Measurements from ENCODE around the gene MAP2K7.
A peak's percentile ranks its signal among the peaks of the same experiment; 100 is the strongest.
"Not testable (repeated sequence)": the region's sequence is repeated elsewhere in the genome, so short reads cannot be mapped to it uniquely, and the experiment has no call there.

Gene MAP2K7

DNA sequence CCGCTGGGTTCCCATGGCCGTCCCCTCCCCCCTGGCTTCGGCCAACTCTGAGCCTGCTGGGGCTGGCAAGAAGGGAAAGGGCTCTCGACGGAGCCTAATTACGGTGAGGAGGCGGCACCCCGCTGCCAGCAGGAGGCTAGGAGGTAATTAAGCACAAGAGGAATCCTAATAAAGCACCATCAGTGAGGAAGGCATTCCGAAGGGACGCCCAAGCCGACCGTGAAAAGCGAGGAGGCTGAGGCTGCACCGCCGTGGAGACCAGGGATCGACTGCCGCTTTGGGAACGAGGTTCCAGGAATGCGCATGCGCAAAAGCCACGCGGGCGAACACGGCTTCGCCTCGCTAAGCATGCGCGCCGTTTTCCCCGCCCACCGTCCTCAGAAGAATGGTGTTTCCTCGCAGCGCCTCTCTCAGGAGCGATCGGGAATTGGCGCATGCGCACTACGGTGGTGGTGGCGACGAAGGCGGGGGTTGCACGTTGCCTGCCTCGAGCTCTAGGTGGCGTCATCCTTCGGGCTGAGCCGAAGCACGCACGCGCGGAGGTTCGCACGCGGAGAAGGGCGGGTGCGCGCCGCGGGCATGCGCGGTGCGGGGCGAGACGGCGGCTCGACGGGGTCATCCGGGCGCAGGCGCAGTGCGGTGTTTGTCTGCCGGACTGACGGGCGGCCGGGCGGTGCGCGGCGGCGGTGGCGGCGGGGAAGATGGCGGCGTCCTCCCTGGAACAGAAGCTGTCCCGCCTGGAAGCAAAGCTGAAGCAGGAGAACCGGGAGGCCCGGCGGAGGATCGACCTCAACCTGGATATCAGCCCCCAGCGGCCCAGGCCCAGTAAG is at the start of gene MAP2K7:
TSS of gene MAP2K7 (plus strand) at position 634 of the 830 bp plus-strand sequence. CDS start at position 702, 68 bp downstream.
- H3K27ac ChIP-seq, result peak within 1 kb of the TSS; percentile 99
- TF ChIP-seq ZFX (IDR thresholded peaks at IDR 0.05), result no peak
- TF ChIP-seq, protein P1, sequence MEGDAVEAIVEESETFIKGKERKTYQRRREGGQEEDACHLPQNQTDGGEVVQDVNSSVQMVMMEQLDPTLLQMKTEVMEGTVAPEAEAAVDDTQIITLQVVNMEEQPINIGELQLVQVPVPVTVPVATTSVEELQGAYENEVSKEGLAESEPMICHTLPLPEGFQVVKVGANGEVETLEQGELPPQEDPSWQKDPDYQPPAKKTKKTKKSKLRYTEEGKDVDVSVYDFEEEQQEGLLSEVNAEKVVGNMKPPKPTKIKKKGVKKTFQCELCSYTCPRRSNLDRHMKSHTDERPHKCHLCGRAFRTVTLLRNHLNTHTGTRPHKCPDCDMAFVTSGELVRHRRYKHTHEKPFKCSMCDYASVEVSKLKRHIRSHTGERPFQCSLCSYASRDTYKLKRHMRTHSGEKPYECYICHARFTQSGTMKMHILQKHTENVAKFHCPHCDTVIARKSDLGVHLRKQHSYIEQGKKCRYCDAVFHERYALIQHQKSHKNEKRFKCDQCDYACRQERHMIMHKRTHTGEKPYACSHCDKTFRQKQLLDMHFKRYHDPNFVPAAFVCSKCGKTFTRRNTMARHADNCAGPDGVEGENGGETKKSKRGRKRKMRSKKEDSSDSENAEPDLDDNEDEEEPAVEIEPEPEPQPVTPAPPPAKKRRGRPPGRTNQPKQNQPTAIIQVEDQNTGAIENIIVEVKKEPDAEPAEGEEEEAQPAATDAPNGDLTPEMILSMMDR (conservative IDR thresholded peaks at IDR 0.05), result peak; percentile 94

DNA sequence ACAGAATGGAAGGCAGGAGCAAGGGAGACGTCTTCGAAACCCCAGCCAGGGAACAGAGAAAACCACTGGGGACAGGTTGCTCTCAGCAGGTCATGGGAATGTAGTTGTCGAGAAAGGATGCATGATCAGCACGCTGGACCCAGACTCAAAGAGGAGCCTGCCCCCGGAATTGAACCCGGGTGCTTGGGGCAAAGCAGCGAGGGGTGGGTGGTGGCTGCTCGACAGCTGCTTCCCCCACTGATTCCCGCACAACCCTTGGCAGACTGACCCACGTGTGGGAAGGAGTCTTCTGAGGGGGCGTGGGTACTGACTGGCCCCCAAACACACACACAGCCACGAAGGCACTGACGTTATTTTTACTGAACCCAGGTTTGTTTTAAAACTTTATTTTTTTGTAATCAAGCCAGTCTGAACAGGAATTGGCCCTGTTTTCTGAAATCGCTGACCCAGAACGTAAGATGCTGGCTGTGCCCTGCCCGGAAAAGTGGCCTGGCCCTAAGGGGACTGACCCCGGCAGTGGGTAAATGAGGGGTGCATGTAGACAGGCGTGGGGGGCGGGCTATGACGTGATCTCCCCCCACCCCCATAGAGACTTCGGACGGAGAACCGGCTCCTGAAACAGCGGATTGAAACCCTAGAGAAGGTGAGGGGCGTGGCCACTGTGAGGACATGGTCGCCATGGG is 48.1 kb upstream of the MAP2K7 start:
- no peak for TF ChIP-seq ZFX (IDR thresholded peaks at IDR 0.05)
- TF ChIP-seq, protein P1 (conservative IDR thresholded peaks at IDR 0.05), result no peak
- H3K27ac ChIP-seq, result no peak overlapping the region

DNA sequence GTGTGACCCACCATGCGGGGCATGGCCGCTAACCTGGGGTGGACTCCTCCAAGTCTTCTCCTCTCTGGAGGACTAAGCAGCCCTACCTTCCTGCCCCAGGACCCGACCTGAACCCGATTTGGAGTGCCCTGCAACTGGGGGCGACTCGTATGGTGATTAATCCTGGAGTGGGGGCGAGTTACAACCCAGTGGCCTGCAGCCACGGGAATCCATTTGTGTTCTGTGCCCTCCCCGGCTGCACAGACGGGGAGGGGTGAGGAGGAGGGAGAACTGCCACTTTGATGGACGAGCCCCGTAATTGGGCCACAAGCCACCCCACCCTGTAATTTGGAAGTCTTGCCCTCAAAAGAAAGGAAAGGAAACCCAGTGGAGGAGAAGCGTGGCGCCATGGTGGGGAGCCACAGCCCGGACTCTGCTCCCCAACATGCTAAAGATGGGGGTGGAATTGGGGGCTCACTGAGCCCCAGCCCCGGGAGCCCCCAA is 47.5 kb upstream of the MAP2K7 start:
- H3K27ac ChIP-seq, result no peak overlapping the region
- TF ChIP-seq, protein P1 (conservative IDR thresholded peaks at IDR 0.05), result no peak
- TF ChIP-seq ZFX (IDR thresholded peaks at IDR 0.05), result no peak

DNA sequence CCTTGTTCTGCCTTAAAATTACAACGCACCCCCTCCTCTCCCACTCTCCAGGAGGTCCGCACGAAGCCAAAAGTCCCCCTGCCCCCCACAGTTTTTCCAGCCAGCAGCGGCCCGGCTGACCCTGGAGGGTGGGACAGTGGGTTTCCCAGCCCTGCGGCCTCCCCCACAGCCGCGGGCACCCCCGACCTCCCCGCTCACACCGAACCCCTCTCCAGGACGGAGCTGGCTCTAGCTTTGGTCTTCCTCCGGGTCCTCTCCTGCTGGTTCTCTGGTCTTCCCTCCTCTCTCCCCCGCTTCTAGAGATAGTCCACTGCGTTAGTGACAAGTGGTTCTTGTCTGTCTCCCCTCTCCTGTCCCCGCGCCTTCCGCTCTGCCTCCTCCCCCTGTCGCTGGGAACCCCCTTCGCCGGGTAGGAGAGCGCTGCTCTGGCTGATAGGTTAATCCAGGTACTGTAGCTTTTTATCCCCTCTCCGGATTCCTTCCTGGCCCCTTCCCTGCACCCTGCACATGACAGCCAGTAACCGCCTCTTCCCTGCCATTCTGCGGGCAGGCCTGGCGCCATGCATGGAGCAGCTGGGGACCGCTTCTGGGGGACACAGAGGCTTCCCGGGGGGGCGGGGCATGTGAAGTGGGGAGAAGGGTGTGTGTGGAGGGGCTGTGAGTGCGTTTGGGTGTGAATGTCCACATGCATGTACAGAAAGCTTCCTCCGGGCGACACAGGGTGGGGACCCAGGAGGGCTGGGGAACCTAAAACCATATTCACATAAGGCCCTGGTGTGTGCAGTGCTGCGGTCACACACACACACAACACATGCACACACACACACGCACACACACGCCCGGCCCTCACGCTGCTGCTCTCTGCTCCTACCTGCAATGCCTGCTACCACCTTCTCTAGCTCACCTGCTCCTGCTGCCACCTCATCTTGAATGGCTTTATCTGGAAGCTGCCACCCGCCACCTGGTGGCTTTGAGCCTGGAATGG is 46.7 kb upstream of the MAP2K7 start:
- H3K27ac ChIP-seq, result no peak overlapping the region
- TF ChIP-seq, protein P1 (conservative IDR thresholded peaks at IDR 0.05), result no peak
- TF ChIP-seq ZFX (IDR thresholded peaks at IDR 0.05), result no peak

DNA sequence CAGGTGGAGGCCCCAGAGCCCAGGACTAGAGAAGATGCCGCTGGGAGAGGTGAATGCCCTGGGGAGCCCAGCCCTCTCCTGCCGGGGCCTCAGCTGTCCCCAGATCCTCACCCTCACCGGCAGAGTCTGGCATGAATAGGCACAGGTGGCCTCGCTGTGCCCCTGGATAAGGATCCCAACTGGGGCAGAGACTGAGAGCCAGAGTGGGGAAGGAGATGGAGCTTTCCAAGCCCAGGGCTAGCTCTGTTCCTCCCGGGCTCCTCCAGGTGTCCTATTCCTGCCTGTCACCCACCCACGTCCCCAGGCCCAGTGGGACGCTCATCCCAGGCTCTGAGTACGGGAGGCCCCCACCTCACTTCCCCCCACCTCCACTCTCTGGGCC is 46.0 kb upstream of the MAP2K7 start:
- TF ChIP-seq, protein P1 (conservative IDR thresholded peaks at IDR 0.05), result no peak
- TF ChIP-seq ZFX (IDR thresholded peaks at IDR 0.05), result no peak
- no peak overlapping the region for H3K27ac ChIP-seq

DNA sequence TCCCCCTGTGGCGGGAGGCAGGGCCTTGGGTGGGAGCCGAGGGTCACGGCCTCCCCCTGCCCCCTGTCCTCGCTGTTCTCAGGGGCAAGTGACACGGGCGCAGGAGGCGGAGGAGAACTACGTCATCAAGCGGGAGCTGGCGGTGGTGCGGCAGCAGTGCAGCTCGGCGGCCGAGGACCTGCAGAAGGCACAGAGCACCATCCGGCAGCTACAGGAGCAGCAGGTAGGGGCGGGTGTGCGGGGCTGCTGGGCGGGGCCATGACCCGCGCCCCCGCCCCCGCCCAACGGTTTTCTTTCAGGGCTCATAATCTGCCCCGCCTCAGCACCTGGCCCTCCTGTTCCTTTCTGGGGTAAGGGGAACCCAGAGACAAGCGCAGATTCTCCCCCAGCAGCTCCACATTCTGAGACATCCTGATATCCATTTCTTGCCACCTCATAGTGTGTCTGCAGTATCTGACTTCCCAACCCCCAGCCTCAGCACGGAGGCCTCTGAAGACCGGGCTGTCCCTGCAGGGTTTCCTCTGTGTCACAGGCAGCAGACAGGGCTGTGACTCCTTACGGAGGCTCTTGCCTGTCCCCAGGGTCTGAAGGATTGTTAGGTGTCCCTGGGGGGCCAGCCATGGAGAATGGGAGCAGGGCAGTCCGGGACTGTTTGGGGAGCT is 45.4 kb upstream of the MAP2K7 start:
- TF ChIP-seq, protein P1 (conservative IDR thresholded peaks at IDR 0.05), result no peak
- TF ChIP-seq ZFX (IDR thresholded peaks at IDR 0.05), result no peak
- no peak overlapping the region for H3K27ac ChIP-seq

DNA sequence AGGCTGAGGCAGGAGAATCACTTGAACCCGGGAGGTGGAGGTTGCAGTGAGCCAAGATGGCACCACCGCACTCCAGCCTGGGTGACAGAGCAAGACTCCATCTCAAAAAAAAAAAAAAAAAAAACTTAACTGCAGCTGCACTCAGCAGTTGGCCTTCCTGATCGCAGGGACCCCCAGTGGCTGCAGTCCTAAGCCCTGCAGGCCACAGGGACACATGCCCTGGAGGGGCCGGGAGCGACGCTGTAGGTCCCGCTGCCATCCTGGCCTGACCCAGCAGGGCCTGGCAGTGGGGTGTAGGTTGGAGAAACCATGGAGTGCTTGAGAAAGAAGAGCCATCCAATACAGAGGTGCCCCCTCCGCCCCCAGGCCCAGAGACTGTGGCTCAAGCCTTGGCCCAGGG is 44.6 kb upstream of the MAP2K7 start:
- not testable (repeated sequence) for H3K27ac ChIP-seq
